Fibroblast of mammary gland (primary cell): Measurements from ENCODE around the gene C1orf50.

Experiments
- DNase-seq: peaks from one replicate; pipeline ENCODE4 v3.0.0-alpha.2; 2010; ENCODE audit warnings: low read depth
- H3K4me3 ChIP-seq: 2 replicates; pipeline ENCODE4 v1.5.1; 2011; ENCODE audit warnings: low read depth, mild to moderate bottlenecking, low read length, moderate library complexity; ENCODE audit not compliant: control insufficient read depth
- TF ChIP-seq, protein P1 (sequence below): conservative IDR thresholded peaks from 2 replicates; pipeline ENCODE4 v1.5.1; 2011; ENCODE audit warnings: low read depth, low read length, inconsistent platforms; ENCODE audit not compliant: control insufficient read depth, insufficient read depth

C1orf50 gene

DNA sequence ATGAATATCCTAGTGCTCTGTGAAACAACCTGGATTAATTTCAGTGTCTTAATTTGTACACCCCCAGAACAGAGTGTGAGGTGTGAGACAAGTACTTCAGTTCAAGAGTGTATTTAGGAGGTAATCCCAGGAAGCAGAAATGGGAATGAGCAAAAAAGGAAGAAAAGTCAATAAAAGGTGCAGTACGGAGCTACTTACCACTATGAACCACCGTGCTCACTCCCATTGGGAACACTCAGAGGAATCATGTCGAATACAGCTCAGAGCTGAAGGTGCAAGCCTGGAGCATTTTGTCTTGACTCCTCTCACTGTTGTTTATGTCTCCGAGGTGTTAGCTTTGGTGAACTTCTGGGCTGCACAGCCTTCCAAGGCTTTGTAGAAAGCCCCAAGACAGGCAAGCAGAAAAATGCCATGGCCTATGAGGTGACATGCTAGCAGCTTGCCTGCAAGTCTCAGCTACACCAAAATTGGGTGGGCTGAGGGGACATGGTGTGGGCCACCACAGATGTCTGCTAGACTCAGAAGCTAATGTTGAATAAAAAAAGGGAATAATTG is 57.5 kb downstream of the C1orf50 start:
- TF ChIP-seq, protein P1, sequence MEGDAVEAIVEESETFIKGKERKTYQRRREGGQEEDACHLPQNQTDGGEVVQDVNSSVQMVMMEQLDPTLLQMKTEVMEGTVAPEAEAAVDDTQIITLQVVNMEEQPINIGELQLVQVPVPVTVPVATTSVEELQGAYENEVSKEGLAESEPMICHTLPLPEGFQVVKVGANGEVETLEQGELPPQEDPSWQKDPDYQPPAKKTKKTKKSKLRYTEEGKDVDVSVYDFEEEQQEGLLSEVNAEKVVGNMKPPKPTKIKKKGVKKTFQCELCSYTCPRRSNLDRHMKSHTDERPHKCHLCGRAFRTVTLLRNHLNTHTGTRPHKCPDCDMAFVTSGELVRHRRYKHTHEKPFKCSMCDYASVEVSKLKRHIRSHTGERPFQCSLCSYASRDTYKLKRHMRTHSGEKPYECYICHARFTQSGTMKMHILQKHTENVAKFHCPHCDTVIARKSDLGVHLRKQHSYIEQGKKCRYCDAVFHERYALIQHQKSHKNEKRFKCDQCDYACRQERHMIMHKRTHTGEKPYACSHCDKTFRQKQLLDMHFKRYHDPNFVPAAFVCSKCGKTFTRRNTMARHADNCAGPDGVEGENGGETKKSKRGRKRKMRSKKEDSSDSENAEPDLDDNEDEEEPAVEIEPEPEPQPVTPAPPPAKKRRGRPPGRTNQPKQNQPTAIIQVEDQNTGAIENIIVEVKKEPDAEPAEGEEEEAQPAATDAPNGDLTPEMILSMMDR: no peak
- no peak overlapping the region for H3K4me3 ChIP-seq

GRCh38 chr1:42825036-42825851 is 58.2 kb downstream of the C1orf50 start:
- TF ChIP-seq, protein P1: no peak
- DNase-seq: no peak

More for the DNA sequence above, 57.5 kb downstream of the C1orf50 start:
- no peak for DNase-seq

More at GRCh38 chr1:42825036-42825851, 58.2 kb downstream of the C1orf50 start:
- H3K4me3 ChIP-seq: no peak overlapping the region
